Body of pancreas (tissue), 4 donors: ENCODE data around the gene NECTIN1. TPM values are rescaled to one million over a fixed set of nuclear protein-coding genes. Genes with fewer than 3 reads are reported as not detected.
A peak's percentile ranks its signal among the peaks of the same experiment; 100 is the strongest.

Experiments
- ATAC-seq: fragments of 150-250 bp; one replicate; pipeline ENCODE4 v1.9.1; 2016
- DNase-seq, 4 donors: peaks; one replicate each; pipeline ENCODE4 v3.0.0-alpha.2; 2019
- H3K27ac ChIP-seq, 4 donors: fragments of 200-600 bp; sonication (generic); 1 replicate in 3 of 4; 2 replicates in 1 of 4; pipeline versions ENCODE4 v1.5.1 to v1.6.1; 2016 to 2019; ENCODE audit warnings: mild to moderate bottlenecking in 1 of 4, mixed read lengths in 1 of 4, moderate library complexity in 1 of 4
- H3K27me3 ChIP-seq, 2 donors: fragments of 200-600 bp; sonication (generic); one replicate each; pipeline ENCODE4 v1.6.0; 2016; ENCODE audit warnings: mild to moderate bottlenecking in 1 of 2
- H3K36me3 ChIP-seq, 2 donors: fragments of 200-600 bp; sonication (generic); replicated peaks in 1 of 2; 2 replicates each; pipeline ENCODE4 v1.5.1; 2016; ENCODE audit warnings: low read depth in 2 of 2; ENCODE audit not compliant: insufficient read depth in 1 of 2
- H3K4me1 ChIP-seq: fragments of 200-600 bp; sonication (generic); one replicate; pipeline ENCODE4 v1.6.0; 2016
- H3K4me3 ChIP-seq, 2 donors: fragments of 200-600 bp; sonication (generic); 1 replicate in 1 of 2; 2 replicates in 1 of 2; pipeline ENCODE4 v1.5.1; 2016 to 2019
- H3K9me3 ChIP-seq, 3 donors: fragments of 200-600 bp; sonication (generic); 1 replicate in 2 of 3; 2 replicates in 1 of 3; pipeline ENCODE4 v1.5.1; 2016
- POLR2A ChIP-seq, 3 donors: fragments of 450-650 bp; IDR thresholded peaks; one replicate each; pipeline ENCODE4 v1.6.1; 2016; ENCODE audit warnings: antibody characterized with exemption in 3 of 3, mild to moderate bottlenecking in 2 of 3
- whole genome bisulfite sequencing, 2 donors: methylation state at CpG; one replicate each; pipeline ENCODE4 v1.1.5; 2017; 5-methylcytosine and 5-hydroxymethylcytosine counted together
- intact Hi-C: fragments of 100-400 bp; cut with DNase I; formaldehyde crosslinking; loops from one replicate; pipeline ENCODE4 v1.15.1; 2023
- small RNA-seq: library from RNA; depleted of rRNA; stranded (forward); fragments of <200 nt; gene quantifications from one replicate; pipeline ENCODE3, GENCODE V24; 2016
- total RNA-seq, 2 donors: library from RNA; depleted of rRNA; stranded (reverse); fragments of >200 nt; gene quantifications; one replicate each; pipeline ENCODE4 v1.1.0, GENCODE V29; 2016
- TF ChIP-seq, protein P1 (sequence below), 7 experiments: fragments of 450-650 bp in 4 of 7; fragments of 200-600 bp in 3 of 7; sonication (generic) in 3 of 7; IDR thresholded peaks; one replicate each; pipeline ENCODE4 v1.5.1; 2016 to 2019; ENCODE audit warnings: antibody characterized with exemption in 7 of 7

NECTIN1 gene
- total RNA-seq, 2 donors from 2014 or later, result 7.3 to 31.6 TPM

GRCh38 chr11:119591836-119592310, 137.1 kb downstream of the NECTIN1 start:
- Histone ChIP-seq H3K27me3 (no peaks in the 10 kb centered on the region), H3K36me3 (no peaks in the 10 kb centered on the region), H3K4me3 (no peak overlapping the region), H3K9me3 (peaks cover 0 to 6% (median 0%) of the 10 kb centered on the region in 3 donors), H3K4me1 (no peaks in the 10 kb centered on the region), H3K27ac (no peak overlapping the region)
- 81% methylated on average over 5 of the region's 5 CpGs for WGBS, 2 donors
- no peak for ATAC-seq
- TF ChIP-seq, protein P1, sequence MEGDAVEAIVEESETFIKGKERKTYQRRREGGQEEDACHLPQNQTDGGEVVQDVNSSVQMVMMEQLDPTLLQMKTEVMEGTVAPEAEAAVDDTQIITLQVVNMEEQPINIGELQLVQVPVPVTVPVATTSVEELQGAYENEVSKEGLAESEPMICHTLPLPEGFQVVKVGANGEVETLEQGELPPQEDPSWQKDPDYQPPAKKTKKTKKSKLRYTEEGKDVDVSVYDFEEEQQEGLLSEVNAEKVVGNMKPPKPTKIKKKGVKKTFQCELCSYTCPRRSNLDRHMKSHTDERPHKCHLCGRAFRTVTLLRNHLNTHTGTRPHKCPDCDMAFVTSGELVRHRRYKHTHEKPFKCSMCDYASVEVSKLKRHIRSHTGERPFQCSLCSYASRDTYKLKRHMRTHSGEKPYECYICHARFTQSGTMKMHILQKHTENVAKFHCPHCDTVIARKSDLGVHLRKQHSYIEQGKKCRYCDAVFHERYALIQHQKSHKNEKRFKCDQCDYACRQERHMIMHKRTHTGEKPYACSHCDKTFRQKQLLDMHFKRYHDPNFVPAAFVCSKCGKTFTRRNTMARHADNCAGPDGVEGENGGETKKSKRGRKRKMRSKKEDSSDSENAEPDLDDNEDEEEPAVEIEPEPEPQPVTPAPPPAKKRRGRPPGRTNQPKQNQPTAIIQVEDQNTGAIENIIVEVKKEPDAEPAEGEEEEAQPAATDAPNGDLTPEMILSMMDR (IDR thresholded peaks at IDR 0.05), result no peak
- TF ChIP-seq POLR2A (IDR thresholded peaks at IDR 0.05), result no peak
- intact Hi-C loops, result no loop called here
- no peak for DNase-seq

DNA sequence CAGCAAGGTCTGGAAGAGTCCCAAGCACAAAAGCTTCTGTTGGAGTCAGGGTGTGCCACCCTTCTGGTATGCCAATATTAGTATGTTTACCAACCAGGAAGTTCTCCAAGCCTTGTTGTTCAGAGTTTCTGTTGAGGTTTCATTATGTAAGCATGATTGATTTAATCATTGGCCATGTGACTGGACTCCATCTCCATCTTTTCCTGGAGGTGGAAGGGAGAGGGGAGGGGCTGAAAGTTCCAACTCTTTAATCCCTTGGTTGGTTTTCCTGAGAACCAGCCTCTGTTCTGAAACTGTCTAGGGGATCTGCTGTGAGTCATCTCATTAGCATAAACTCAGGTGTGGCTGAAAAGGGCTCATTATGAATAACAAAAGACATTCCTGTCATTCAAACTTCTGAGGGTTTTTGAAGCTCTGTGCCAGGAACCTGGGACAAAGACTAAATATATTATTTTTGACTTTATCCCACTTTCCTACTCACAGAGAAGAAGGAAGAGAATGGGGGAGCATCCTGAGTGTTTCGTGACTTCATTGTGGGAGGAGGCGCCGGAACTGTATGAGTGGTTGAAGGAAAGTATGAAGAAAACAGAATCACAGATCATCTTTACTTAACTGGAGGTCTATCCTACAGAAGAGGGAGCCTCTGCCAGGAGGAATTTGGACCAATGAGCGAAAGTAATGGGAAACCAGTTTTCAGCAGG, 138.2 kb downstream of the NECTIN1 start:
- intact Hi-C loops, result no loop called here
- peak; percentile 71 for ATAC-seq
- Histone ChIP-seq H3K4me3 (no peak overlapping the region), H3K36me3 (no peaks in the 10 kb centered on the region), H3K9me3 (peaks cover 0 to 6% (median 0%) of the 10 kb centered on the region in 3 donors), H3K27ac (peak overlapping the region in 1 of 4 donors; percentile 37), H3K4me1 (no peaks in the 10 kb centered on the region), H3K27me3 (no peaks in the 10 kb centered on the region)
- TF ChIP-seq, protein P1 (IDR thresholded peaks at IDR 0.05), result no peak
- no peak for TF ChIP-seq POLR2A (IDR thresholded peaks at IDR 0.05)
- peak in 2 of 4 donors; percentile 22 to 50 for DNase-seq
- 87 to 92% methylated on average over 4 of the region's 4 CpGs for WGBS, 2 donors

GRCh38 chr11:119589001-119589400, 140.0 kb downstream of the NECTIN1 start:
- intact Hi-C loops, result no loop called here
- TF ChIP-seq, protein P1 (IDR thresholded peaks at IDR 0.05), result no peak
- no peak for TF ChIP-seq POLR2A (IDR thresholded peaks at IDR 0.05)
- no peaks in the 10 kb centered on the region for H3K36me3 ChIP-seq

More at GRCh38 chr11:119589001-119589400, 140.0 kb downstream of the NECTIN1 start:
- no peak overlapping the region for H3K4me3 ChIP-seq
- ATAC-seq, result no peak
- no peaks in the 10 kb centered on the region for H3K27me3 ChIP-seq
- H3K27ac ChIP-seq, result no peak overlapping the region
- no peak for DNase-seq
- H3K9me3 ChIP-seq, result peaks cover 0 to 6% (median 0%) of the 10 kb centered on the region in 3 donors
- H3K4me1 ChIP-seq, result peaks cover 16% of the 10 kb centered on the region

Small RNA genes lying within 50 kb of the gene (small RNA-seq; reads per million reads assigned to genes)
- gene RNU6-1123P, result not detected
